T-cell (primary cell): ENCODE data around the gene MON1A. TPM values are rescaled to one million over a fixed set of nuclear protein-coding genes. Genes with fewer than 3 reads are reported as not detected.
"Not testable (repeated sequence)": the region's sequence is repeated elsewhere in the genome, so short reads cannot be mapped to it uniquely, and the experiment has no call there.

Source experiments
- ATAC-seq, 4 experiments: fragments of 200-7000 bp in 3 of 4; fragments of 150-1000 bp in 1 of 4; cut with Tn5 transposase; replicated peaks in 1 of 4; 1 replicate in 3 of 4; 2 replicates in 1 of 4; pipeline ENCODE4 v1.10.0; 2021; ENCODE audit warnings: moderate library complexity in 3 of 4, mild to moderate bottlenecking in 2 of 4, moderate number of reproducible peaks in 1 of 4
- CTCF ChIA-PET, 2 donors: fragments of 300-600 bp; sonication (Branson Sonifier 250); formaldehyde crosslinking; loops; one replicate each; lab custom pipeline; 2022; ENCODE audit warnings: antibody characterized with exemption in 2 of 2; lab: Charles Lee
- POLR2A ChIA-PET, 2 donors: fragments of 300-600 bp; sonication (Branson Sonifier 250); formaldehyde crosslinking; loops; one replicate each; lab custom pipeline; 2022; ENCODE audit warnings: antibody characterized with exemption in 2 of 2; lab: Charles Lee
- DNase-seq, 35 experiments: peaks; one replicate each; pipeline versions ENCODE4 v3.0.0 to v3.0.0-alpha.2; 2013 to 2023
- H3K27ac ChIP-seq: one replicate; pipeline ENCODE4 v1.5.1; 2013; ENCODE audit warnings: low read length
- H3K27me3 ChIP-seq, 2 experiments: replicated peaks in 1 of 2; 1 replicate in 1 of 2; 2 replicates in 1 of 2; pipeline versions ENCODE4 v1.6.1 to v1.7.0; 2013; ENCODE audit warnings: low read length in 1 of 2, mixed read lengths in 1 of 2; ENCODE audit not compliant: control insufficient read depth in 2 of 2, insufficient read depth in 2 of 2; ENCODE audit errors: extremely low read depth in 1 of 2
- H3K36me3 ChIP-seq, 2 donors: 1 replicate in 1 of 2; 2 replicates in 1 of 2; pipeline versions ENCODE4 v1.6.1 to v1.7.0; 2013; ENCODE audit warnings: low read length in 1 of 2; ENCODE audit not compliant: control insufficient read depth in 2 of 2, insufficient read depth in 1 of 2; ENCODE audit errors: extremely low read depth in 1 of 2
- H3K4me1 ChIP-seq, 2 experiments: 1 replicate in 1 of 2; 2 replicates in 1 of 2; pipeline versions ENCODE4 v1.6.1 to v1.7.0; 2013; ENCODE audit warnings: low read length in 2 of 2, mixed read lengths in 1 of 2; ENCODE audit not compliant: insufficient read depth in 2 of 2, control insufficient read depth in 1 of 2; ENCODE audit errors: extremely low read depth in 1 of 2
- H3K4me3 ChIP-seq, 2 donors: 1 replicate in 1 of 2; 2 replicates in 1 of 2; pipeline versions ENCODE4 v1.5.1 to v1.7.0; 2013; ENCODE audit warnings: mild to moderate bottlenecking in 2 of 2, low read length in 1 of 2, moderate library complexity in 1 of 2; ENCODE audit not compliant: control insufficient read depth in 1 of 2; ENCODE audit errors: extremely low read depth in 1 of 2
- H3K9me3 ChIP-seq: 2 replicates; pipeline ENCODE4 v1.7.0; 2013
- H3K27ac Mint-ChIP-seq, 2 donors: one replicate each; pipeline ENCODE4 v1.8.0; 2020 to 2021; ENCODE audit warnings: mild to moderate bottlenecking in 2 of 2, mixed read lengths in 2 of 2
- H3K27me3 Mint-ChIP-seq, 2 donors: one replicate each; pipeline ENCODE4 v1.8.0; 2021 to 2022; ENCODE audit warnings: mixed read lengths in 2 of 2
- H3K36me3 Mint-ChIP-seq: one replicate; pipeline ENCODE4 v1.8.0; 2021; ENCODE audit warnings: mixed read lengths
- H3K4me1 Mint-ChIP-seq, 3 donors: one replicate each; pipeline ENCODE4 v1.8.0; 2020 to 2022; ENCODE audit warnings: mixed read lengths in 3 of 3, mild to moderate bottlenecking in 1 of 3
- H3K4me3 Mint-ChIP-seq, 3 donors: one replicate each; pipeline ENCODE4 v1.8.0; 2020 to 2022; ENCODE audit warnings: mild to moderate bottlenecking in 3 of 3, mixed read lengths in 3 of 3, moderate library complexity in 3 of 3
- H3K9me3 Mint-ChIP-seq, 3 donors: one replicate each; pipeline ENCODE4 v1.8.0; 2020 to 2022; ENCODE audit warnings: mixed read lengths in 3 of 3
- WGBS: methylation state at CpG from one replicate; pipeline ENCODE4 v1.1.5; 2013; ENCODE audit warnings: missing lambda C conversion rate; ENCODE audit not compliant: insufficient coverage; 5-methylcytosine and 5-hydroxymethylcytosine counted together
- total RNA-seq, 35 experiments: library from RNA in 6 of 35; stranded (reverse) in 6 of 35; fragments of 120-200 nt in 1 of 35; gene quantifications; one replicate each; pipeline versions ENCODE4 v1.2.1 to v1.2.4 and lab custom pipeline; 2013 to 2026

MON1A gene
- total RNA-seq, 5 donors from 2014 or later (not counting 1 experiment from before 2014, with no cell fraction given), result 5.4 to 15.0 (median 11.7) TPM

GRCh38 chr3:49925485-49925884 lies 4.1 kb downstream of the MON1A start:
- Mint-ChIP-seq H3K27ac (no peak overlapping the region), H3K9me3 (no peaks in the 10 kb centered on the region), H3K4me3 (no peak overlapping the region), H3K36me3 (peaks cover 7% of the 10 kb centered on the region), H3K4me1 (peaks cover 21 to 31% (median 23%) of the 10 kb centered on the region in 3 donors), H3K27me3 (no peaks in the 10 kb centered on the region)
- Histone ChIP-seq H3K4me1 (peaks cover 2 to 25% of the 10 kb centered on the region in 2 experiments), H3K9me3 (no peaks in the 10 kb centered on the region), H3K4me3 (no peak overlapping the region), H3K27ac (no peak overlapping the region), H3K36me3 (no peaks in the 10 kb centered on the region), H3K27me3 (no peaks in the 10 kb centered on the region)
- ATAC-seq (no peak), DNase-seq (no peak)
- no CpG with 5 or more reads among the region's 2 CpGs for WGBS
- ChIA-PET CTCF (no interaction called here), POLR2A (interaction anchor here in 1 of 2 donors (0.5 kb wide), 1 partner anchor 40 kb away, joined by 3 read pairs; no protein-coding TSS in a partner anchor)

DNA sequence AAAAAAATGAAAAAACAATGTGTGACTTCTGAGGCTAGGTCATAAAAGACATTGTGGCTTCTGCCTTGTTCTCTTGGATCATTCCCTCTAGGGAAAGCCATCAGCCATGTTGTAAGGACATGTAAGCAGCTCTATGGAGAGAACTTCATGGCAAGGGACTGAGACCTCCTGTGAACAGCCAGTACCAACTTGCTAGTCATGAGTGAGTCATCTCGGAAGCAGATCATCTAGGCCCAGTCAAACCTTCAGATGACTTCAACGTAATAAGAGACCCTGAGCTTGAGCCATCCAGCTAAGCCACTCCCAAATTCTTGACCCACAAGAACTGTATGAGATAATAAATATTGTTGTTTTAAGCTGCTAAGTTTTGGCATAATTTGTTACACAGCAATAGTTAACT lies 4.9 kb downstream of the MON1A start:
- Histone ChIP-seq H3K4me3 (no peak overlapping the region), H3K27me3 (no peaks in the 10 kb centered on the region), H3K9me3 (no peaks in the 10 kb centered on the region), H3K36me3 (no peaks in the 10 kb centered on the region), H3K27ac (no peak overlapping the region), H3K4me1 (peaks cover 0 to 17% of the 10 kb centered on the region in 2 experiments)
- ChIA-PET CTCF (no interaction called here), POLR2A (no interaction called here)
- H3K4me3 Mint-ChIP-seq, result no peak overlapping the region
- ATAC-seq, result no peak
- peaks cover 10% of the 10 kb centered on the region for H3K36me3 Mint-ChIP-seq
- peaks cover 15 to 26% (median 17%) of the 10 kb centered on the region in 3 donors for H3K4me1 Mint-ChIP-seq
- no peaks in the 10 kb centered on the region for H3K9me3 Mint-ChIP-seq
- no CpG with 5 or more reads among the region's 2 CpGs for WGBS
- no peaks in the 10 kb centered on the region for H3K27me3 Mint-ChIP-seq
- no peak for DNase-seq
- H3K27ac Mint-ChIP-seq, result no peak overlapping the region

DNA sequence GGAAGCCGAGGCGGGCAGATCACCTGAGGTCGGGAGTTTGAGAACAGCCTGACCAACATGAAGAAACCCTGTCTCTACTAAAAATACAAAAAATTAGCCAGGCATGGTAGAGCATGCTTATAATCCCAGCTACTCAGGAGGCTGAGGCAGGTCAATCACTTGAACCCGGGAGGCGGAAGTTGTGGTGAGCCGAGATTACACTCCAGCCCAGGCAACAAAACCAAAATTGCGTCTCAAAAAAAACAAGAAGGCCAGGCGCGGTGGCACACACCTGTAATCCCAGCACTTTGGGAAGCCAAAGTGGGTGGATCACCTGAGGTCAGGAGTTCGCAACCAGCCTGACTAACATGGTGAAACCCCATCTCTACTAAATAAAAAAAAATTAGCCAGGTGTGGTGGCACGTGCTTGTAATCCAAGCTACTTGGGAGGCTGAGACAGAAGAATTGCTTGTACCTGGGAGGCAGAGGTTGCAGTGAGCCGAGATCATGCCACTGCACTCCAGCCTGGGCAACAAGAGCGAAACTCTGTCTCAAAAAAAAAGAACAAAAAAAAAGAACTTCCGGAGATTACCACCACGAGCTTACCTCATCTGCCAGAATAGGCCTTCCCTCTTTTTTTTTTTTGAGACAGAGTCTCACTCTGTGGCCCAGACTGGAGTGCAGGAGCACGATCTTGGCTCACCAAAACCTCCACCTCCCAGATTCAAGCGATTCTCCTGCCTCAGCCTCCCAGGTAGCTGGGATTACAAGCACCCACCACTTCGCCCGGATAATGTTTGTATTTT lies 11.6 kb downstream of the MON1A start:
- 75% methylated on average over 7 of the region's 19 CpGs for WGBS
- DNase-seq, H3K4me3 Mint-ChIP-seq, POLR2A ChIA-PET, H3K4me3 ChIP-seq, H3K27ac ChIP-seq, H3K4me1 ChIP-seq, H3K27ac Mint-ChIP-seq, H3K9me3 Mint-ChIP-seq, H3K4me1 Mint-ChIP-seq, H3K27me3 ChIP-seq, H3K36me3 ChIP-seq, H3K36me3 Mint-ChIP-seq, H3K27me3 Mint-ChIP-seq, H3K9me3 ChIP-seq: not testable (repeated sequence)
- CTCF ChIA-PET, result interaction anchor here in 1 of 2 donors (0.7 kb wide), 1 partner anchor 10 kb away, joined by 3 read pairs; no protein-coding TSS in a partner anchor
- ATAC-seq, result peak in 1 of 4 experiments; percentile 55

- Mint-ChIP-seq H3K27ac (no peak overlapping the region), H3K36me3 (peaks cover 21% of the 10 kb centered on the region), H3K4me1 (peaks cover 0 to 6% (median 3%) of the 10 kb centered on the region in 3 donors), H3K27me3 (no peaks in the 10 kb centered on the region), H3K9me3 (no peaks in the 10 kb centered on the region), H3K4me3 (no peak overlapping the region)
- DNase-seq, result no peak
- Histone ChIP-seq H3K36me3 (peaks cover 12 to 17% of the 10 kb centered on the region in 2 donors), H3K9me3 (no peaks in the 10 kb centered on the region), H3K4me1 (no peaks in the 10 kb centered on the region), H3K4me3 (no peak overlapping the region), H3K27ac (no peak overlapping the region), H3K27me3 (no peaks in the 10 kb centered on the region)
- ChIA-PET POLR2A (no interaction called here), CTCF (no interaction called here)
- 94% methylated on average over 5 of the region's 5 CpGs for WGBS
- ATAC-seq, result no peak
Measured at GRCh38 chr3:49916686-49917085, 12.9 kb downstream of the MON1A start.

DNA sequence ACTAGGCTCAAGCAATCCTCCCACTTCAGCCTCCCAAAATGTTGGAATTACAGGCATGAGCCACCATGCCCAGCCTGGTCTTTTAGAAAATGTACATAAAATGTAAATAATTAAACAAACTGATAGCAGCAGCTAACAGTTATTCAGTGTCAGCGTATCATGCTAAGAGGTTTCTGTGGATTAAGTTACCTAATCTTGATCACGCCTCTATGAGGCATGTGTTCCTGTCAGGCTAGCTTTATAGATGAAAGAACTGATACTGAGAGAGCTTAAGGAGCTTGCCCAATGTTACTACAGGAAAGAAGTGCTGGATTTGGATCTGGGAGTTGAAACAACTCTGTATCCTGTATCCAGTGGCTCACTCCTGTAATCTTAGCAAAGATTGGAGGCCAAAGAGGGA lies 14.7 kb downstream of the MON1A start:
- Histone ChIP-seq H3K4me1 (no peaks in the 10 kb centered on the region), H3K4me3 (no peak overlapping the region), H3K27ac (no peak overlapping the region), H3K27me3 (no peaks in the 10 kb centered on the region), H3K9me3 (no peaks in the 10 kb centered on the region), H3K36me3 (peaks cover 17 to 21% of the 10 kb centered on the region in 2 donors)
- no peaks in the 10 kb centered on the region for H3K9me3 Mint-ChIP-seq
- H3K4me3 Mint-ChIP-seq, result no peak overlapping the region
- DNase-seq, result no peak
- ChIA-PET CTCF (no interaction called here), POLR2A (interaction anchor here in 1 of 2 donors (0.7 kb wide), 1 partner anchor 12 kb away, joined by 5 read pairs; no protein-coding TSS in a partner anchor)
- no peaks in the 10 kb centered on the region for H3K27me3 Mint-ChIP-seq
- H3K4me1 Mint-ChIP-seq, result peaks cover 0 to 6% (median 3%) of the 10 kb centered on the region in 3 donors
- no peak overlapping the region for H3K27ac Mint-ChIP-seq
- ATAC-seq, result no peak
- no CpG with 5 or more reads among the region's 2 CpGs for WGBS
- H3K36me3 Mint-ChIP-seq, result peaks cover 29% of the 10 kb centered on the region

DNA sequence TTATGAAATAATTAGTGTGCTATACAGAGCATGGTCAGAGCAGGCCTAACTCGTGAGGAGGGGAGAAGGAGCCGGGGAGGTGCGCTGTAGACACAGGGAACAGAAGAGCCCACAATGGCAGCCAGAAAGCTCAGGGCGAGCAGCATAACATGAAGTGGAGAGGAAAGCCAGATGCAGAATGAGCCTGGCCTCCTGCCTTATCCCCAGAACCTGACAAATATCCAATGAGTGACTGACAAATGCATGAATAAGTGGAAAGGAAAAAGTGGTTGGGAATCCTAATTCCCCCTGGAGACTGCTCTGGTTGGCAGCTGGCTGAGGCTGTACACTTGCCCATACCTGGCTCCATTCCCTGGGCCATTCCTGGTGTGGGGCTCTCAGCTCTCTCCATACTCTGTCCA lies 16.7 kb downstream of the MON1A start:
- Mint-ChIP-seq H3K9me3 (no peaks in the 10 kb centered on the region), H3K4me3 (no peak overlapping the region), H3K27me3 (no peaks in the 10 kb centered on the region), H3K36me3 (peaks cover 31% of the 10 kb centered on the region), H3K4me1 (peaks cover 0 to 2% (median 0%) of the 10 kb centered on the region in 3 donors), H3K27ac (no peak overlapping the region)
- no peaks in the 10 kb centered on the region for H3K9me3 ChIP-seq
- H3K4me3 ChIP-seq, result no peak overlapping the region
- no peaks in the 10 kb centered on the region for H3K27me3 ChIP-seq
- ChIA-PET CTCF (no interaction called here), POLR2A (no interaction called here)
- no peaks in the 10 kb centered on the region for H3K4me1 ChIP-seq
- no peak overlapping the region for H3K27ac ChIP-seq
- WGBS, result 93% methylated on average over 3 of the region's 4 CpGs
- no peak for ATAC-seq
- peaks cover 21 to 36% of the 10 kb centered on the region in 2 donors for H3K36me3 ChIP-seq
- no peak for DNase-seq
